GM19023 (cell line): ENCODE results near the gene BAIAP3.

Experiments
- ATAC-seq: cut with Tn5 transposase; IDR thresholded peaks from one replicate; pipeline ENCODE4 v1.9.1; 2021; ENCODE audit warnings: mild to moderate bottlenecking, moderate library complexity; ENCODE audit not compliant: unreplicated experiment

BAIAP3 gene

DNA sequence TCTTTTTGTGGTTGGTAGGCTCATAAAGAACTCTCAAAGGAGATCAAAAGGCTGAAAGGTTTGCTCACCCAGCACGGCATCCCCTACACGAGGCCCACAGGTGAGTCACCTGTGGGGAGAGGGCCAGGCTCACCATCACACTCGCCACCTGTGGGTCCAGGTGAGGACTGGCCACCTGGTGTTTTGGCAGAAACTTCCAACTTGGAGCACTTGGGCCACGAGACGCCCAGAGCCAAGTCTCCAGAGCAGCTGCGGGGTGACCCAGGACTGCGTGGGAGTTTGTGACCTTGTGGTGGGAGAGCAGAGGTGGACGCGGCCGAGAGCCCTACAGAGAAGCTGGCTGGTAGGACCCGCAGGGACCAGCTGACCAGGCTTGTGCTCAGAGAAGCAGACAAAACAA, 29.4 kb downstream of the BAIAP3 start:
- no peak for ATAC-seq

DNA sequence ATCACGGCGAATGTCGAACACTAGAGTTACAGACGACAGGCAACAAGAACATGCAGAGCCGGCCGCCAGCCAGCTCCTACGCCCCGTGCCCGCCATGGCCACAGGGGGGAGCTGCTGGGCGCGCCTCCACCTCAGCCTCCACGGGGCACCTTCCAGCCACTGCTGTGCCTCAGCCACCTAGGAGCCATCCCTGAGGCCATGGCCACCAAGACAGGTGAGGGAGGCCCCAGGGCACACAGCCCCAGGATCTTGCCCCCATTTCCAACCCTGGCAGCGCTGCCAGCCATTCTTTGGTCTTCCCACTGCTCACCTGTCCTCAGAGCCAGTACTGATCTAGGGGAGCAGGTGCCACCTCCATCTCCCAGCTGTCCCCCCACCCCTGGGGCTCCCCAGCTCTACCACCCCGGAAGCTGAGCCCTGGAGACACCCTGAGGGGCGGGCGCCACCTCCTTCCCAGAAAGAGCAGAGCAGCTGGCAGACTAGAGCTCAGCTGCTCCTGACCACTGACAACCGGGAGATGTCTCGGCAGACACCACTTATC, 30.1 kb downstream of the BAIAP3 start:
- ATAC-seq: no peak

DNA sequence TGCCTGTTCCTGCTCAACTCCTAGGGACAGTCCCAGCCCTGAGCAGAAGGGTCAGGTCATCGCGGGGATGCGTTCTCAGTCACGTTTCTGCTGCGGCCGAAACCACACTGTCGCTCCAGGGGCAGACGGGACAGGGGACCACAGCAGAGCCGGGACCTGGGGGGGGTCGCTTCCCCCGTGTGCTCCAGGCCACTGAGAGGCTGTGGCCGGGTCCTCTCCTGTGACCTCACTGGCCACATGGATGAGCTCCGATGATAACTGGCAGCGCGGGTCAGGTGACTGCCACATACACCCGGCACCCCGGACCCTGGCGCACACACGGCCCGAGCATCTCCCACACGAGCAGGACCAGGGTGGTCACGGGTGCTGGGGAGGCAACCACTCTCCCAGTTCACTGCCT, 31.1 kb downstream of the BAIAP3 start:
- no peak for ATAC-seq

DNA sequence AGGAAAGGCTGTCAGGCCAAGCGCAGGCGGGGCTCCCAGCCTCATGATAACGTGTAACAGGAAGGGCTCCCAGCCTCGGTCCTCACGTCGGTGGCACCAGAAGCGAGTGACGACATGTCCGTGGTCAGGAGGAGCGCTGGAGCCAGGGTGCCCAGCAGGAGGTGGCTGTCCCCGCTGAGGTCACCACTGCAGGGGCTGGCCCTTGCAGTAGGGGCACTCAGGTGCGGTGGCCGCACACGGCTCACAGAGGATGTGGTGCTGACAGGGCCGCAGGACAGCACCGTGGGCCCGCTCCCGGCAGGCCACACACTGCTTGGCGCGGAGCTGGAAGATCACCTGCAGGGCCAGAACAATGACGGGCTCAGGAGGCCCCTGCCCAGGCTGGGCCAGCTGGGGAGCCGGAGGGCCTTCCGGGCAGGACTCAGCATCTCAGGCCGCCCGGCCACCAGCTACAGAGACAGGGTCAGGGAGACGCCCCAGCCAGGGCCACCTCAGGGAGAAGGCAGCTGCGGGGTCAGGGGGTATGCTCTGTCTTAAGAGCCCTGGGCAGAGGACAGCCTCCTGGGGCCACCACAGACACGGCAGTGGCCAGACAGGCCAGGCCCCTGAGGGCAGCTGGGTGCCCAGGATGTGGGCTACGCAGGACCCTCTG, 32.7 kb downstream of the BAIAP3 start:
- no peak for ATAC-seq

DNA sequence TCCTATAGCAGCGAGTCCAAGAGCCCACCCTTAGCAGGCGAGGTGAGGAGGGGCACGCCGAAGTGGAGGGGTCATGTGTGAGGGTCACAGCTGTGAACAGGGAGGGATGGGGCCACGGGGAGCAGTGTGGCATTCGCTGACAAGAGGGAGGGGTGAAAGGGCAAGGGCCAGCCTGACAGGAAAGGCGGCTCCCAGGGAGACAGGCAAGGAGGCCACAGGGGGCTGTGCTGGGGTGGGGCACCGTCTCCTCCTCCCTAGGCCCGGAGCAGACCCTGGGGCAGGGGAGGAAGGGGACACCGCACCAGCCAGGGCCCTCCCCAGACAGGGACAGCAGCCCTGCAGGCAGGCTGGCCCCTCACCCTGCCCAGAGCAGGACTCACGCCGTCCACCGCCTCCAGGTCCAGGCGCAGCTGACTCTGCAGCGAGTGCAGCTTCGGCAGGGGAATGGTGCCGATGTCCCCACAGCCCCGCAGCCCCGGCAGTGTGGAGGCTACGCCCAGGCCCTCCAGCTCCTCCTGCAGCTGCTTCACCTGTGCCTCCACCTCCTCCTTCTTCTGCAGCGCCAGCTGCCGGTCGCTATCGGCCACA, 33.4 kb downstream of the BAIAP3 start:
- no peak for ATAC-seq

DNA sequence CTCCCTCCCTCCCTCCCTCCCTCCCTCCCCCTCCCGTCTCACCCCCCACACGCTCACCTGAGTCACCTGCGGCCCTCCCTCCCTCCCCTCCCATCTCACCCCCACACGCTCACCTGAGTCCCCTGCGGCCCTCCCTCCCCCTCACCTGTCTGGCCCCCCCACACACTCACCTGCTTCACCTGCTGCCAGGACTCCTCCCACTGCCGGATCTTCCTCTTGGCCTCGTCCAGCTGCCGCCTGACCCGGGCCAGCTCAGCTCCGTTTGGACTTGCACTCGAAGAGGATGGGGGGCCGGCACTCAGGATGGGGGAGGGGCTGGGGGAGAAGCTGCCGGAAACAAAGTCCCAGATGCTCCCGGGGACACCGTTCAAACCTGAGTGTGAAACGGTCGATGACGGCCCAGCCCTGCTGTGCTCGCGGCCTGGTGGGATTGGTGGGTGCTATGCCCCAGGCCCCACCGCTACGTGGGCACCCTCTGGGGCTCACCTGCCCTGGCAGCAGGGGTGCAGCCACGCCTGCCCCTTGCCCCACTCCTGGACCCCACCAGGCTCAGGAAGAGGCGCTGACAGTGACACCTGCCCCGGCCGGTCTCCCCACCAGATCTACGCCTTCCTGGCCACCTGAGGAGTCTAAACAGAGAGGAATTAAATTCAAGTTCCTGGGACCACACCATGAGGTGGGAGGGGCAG, 34.2 kb downstream of the BAIAP3 start:
- ATAC-seq: no peak

DNA sequence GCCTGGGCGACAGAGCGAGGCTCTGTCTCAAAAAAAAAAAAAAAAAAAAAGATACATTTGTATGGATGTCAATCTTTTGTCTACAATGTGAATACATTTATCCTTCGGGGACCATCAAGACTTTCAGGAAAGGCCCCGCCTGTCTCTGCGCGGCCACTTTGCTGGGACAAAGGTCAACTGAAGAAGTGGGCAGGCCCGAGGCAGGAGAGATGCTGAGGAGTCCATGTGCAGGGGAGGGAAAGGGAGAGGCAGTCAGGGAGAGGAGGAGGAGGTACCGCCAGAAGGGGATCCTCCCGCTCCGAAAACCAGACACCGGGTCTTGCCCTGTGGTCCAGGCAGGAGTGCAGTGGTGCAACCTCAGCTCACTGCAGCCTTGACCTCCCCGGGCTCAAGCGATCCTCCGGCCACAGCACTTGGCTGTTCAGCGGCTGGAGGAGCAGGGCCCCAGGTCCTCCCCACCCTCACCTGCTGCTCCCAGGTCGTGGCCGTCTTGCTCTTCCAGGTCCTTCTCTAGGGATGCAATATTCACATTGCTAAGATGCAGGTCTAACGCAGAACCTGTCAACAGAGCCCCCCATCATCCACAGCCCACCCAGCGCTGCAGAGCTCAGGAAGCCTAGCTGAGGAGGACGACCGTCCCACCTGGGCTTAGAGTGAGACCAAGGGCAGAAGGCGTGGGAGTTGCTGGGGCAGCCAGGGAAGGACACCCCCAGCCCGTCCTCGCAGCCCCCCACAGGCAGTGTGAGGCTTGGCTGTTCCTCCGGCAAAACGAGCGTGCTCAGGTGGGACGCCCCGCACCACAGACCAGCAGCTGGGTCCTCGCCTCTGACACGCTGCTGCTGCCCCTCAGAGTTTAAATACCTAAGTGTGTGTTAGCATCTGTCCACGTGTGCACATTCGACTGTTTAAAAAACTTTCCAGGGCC, 37.9 kb downstream of the BAIAP3 start:
- ATAC-seq: no peak

DNA sequence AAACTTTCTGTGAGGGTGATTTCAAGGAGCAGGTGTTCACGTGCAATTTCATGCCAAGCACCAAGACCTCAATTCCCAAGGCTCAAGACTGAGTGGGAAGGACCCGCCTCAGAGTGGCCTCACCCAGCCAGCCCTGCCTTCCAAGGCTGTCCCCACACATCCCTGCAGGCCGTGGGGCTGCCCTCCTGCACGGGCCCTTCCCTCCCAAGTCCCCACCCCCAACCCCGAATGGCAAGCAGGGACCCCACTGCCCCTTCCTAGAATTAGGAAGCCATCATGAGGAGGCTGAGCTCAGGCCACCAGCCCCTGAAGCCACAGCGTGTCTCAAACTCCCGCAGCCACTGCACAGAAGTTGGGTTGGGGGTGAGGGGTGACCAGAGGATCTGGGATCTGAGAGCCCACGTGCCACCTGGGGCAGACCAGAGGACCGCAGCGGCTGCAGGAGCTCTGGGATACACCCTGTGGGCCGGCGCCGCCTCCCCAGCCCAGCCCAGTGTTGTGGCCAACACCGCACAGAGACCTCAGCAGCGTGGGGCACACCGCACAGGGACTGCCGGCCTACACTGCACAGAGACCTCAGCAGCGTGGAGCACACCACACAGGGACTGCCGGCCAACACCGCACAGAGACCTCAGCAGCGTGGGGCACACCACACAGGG, 39.0 kb downstream of the BAIAP3 start:
- no peak for ATAC-seq

DNA sequence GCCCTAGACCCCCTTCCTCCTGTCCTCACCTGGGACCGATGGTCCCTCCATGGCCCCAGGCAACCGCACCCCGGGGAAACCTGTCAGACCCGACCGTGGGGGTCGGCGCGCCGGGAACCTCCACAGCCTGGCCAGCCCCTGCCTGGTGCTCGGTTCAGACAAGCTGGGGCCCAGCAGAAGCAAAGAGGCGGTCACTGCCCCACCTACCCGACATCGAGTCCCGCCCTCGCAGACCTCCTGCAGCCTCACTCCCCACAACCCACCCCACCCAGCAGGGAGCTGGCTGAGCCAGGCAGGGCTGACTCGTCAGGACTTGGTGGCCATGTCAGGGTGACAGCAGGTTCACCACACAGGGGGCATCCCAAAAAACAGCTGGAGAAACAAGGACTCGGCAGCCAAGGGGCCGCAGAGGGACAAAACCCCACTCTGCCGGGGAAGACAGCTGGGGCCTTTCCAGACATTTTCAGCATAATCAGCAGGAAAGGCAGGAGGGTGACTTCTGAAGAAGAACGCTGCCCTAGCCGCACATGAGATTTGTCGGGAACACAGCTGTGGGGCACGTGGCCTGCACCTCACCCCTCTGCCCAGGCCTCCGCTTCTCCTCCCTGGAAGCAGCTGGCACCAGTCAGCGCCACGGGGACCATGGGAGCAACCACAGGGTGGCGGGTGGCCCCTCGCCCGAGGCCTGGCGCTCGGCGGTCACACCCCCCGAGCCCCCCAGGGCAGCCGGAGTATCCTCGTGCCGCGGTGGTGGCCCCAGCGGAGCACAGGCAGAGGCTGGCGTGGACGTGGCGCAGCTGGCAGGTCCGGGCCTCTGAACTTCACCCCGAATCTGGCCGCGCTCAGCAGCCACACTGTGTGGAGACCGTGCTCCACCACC, 41.2 kb downstream of the BAIAP3 start:
- ATAC-seq: no peak

DNA sequence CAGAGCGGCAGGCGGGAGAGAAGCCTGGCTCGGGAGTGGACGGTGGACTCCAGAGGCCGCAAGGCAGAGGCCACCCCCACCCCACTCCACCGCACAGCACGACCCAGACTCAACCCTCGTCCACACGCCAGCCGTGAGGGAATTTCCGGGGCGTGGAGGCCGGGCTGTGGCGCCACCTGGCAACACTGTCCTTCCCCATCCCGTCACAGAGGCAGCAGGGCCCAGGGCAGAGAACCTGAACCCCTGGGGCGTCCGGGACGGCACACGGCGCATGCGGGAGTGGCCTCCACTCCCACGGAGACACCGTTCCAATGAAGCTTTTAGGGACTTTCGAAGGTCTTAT, 41.8 kb downstream of the BAIAP3 start:
- no peak for ATAC-seq

DNA sequence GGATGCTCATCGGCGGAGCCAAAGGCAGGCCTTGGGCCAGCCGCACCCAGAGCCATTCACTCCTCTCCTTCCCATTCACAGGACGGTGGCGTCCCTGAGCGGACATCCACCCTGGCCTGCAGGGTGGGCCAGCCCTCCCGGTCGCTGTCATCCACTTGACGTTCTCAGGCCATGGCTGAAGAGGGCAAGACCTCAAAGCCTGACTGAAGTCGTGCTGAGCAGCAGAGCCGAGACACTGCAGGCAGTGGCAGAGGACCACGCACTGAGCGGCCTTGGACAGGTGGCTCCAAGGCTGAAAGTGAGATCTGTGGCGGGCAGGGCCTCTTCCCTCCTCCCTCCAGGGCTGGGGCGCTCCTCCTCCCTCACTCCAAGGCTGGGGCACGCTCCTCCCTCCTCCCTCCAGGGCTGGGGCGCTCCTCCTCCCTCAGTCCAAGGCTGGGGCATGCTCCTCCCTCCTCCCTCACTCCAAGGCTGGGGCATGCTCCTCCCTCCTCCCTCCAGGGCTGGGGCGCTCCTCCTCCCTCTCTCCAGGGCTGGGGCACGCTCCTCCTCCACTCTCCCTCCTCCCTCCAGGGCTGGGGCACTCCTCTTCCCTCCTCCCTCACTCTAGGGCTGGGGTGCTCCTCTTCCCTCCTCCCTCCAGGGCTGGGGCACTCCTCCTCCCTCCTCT, 42.4 kb downstream of the BAIAP3 start:
- ATAC-seq: no peak

DNA sequence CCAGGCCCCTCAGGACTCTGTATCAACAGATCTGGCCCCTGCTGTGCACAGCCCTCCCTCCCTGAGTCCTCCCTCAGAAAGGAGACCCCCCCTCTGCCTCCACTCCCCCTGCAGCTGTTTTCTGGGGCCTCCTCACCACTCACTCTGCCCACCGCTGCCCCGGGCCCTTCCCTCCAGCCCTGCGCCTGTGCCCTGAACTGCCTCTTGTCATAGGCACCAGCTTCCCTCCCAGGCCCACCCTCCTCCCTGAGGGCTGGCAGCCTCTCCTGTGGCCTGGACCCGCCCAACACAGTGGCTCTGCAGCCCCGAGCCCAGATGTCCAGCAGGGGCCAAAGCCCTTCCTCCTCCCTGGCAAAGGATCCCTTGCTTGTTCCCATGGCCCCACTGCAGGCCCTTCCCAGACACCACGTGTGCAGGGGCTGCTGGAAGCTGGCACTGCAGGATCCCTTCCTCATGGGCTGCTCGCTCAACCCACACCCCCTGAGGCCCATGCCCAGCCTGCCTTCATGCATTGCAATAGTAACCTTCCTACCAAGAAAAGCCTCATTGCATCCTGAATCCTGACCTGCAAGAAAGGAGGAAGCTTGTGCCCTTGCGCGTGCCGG, 44.1 kb downstream of the BAIAP3 start:
- ATAC-seq: no peak

DNA sequence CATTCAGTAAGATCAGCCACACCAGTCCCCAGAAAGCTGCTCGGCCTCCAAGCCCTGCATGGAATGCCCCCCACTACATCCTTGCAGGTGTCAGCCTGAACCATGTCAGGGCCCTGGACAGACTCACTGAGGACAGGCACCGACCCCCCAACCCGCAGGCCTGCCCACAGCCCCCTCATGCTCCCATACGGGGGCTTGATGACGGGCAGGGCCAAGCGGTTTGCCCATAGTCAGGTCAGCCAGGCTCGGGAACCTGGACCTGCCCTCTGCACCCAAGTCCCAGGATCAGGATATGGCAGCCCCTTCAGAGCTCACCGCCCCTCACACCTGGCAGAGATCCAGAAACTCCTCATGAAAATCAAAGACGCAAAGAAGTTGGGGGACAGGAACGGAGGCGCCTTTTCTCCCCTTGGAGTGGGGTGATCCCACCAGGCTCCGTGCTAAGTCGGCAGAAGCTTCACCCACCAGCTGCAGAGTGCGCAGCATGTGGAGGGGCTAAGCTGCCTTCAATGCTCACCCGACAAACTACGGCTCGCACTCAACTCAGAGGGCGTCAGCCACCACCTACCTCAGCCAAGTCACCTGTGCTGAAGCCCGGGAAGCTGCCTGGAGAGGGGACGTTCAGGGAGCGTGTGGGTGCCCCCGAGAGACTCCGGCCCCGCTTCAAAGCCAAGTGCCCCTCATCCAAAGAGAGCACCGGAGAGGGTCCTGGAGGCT, 44.8 kb downstream of the BAIAP3 start:
- ATAC-seq: no peak

DNA sequence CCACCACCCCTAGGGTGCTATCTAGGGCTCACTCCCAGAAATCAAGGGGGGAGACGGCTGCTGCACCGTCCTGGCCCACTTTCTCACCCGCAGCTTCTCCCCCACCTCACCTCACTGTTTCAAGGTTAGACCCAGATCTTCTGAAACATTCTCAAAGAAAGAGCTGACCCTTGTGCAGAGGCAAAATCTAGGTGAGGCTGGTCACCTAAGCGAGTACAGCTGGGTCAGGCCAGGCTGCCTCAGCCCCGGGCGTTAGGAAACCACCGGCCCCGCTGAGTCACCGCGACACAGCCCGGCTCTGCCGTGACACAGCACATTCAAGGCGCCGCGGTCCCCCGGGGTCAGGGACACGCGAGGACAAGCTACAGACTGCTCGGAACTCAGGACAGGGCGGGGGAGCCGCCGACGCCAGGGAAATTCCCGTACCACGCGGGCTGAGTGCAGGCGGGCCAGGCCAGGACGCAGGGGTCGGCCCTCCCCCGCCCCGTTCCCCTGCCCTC, 45.4 kb downstream of the BAIAP3 start:
- peak; percentile 44 for ATAC-seq

DNA sequence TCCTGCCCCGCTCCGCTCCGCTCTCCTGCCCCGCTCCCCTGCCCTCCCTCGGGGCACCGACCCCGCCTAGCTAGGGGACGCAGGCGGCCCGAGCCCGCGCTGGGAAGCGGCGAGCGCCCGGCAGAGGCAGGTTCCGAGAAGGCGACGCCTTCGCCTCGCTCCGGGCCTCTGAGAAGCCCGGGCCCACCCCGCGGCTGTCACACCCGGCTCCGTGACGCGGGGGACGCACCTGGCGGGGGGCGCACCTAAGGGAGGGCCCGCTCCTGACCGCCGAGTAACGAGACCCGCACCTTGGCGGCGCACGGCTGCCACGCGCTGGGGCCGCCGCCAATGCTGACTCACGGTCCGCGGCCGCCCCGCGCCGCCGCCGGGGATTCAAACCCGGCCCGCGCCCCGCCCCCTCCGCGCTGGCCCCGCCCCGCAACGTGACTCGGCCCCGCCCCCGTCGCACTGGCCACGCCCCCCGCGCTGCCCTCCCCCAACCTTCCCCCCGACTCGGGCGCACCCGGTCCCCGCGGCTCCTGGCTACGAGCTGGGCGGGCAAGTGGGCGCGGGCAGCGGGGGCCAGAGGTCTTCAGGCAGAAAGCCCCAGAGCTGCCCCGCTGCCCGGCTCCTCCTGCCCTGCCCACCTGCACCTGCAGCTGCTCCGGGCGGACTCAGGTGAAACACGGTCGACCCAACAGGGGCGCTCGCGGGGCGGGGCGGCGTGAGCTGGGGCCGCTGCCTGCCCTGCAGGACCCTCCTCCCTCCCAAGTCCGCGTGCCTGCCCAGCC, 46.0 kb downstream of the BAIAP3 start:
- ATAC-seq: peak; percentile 55

DNA sequence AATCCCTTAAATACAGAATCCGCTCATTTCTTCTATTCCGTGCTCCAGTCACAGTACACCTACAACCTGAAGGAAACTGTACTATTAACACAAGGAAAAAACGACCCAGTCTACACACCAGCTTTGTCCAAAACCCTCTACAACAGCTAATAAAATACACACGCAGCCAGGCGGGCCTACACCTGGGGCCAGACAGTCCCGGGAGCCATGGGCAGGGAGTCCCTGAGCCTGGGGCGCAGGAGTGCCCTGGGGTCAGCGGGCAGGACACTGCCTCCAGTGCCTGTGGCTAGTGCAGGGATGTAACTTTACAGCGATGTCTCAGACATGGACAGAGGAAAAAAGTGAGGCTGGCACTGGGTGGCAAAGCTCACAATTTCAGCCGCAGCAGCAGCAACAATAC, 46.8 kb downstream of the BAIAP3 start:
- no peak for ATAC-seq
